PC-3 (cell line): ENCODE results near the gene RSAD2.

Experiments
- CTCF ChIP-seq: fragments of 300-600 bp; sonication (generic); conservative IDR thresholded peaks from 2 replicates; pipeline ENCODE4 v1.5.1; 2017; ENCODE audit warnings: antibody characterized with exemption, low read depth, mild to moderate bottlenecking, low read length
- EZH2 ChIP-seq: fragments of 300-600 bp; sonication (generic); IDR thresholded peaks from one replicate; pipeline ENCODE4 v1.6.1; 2017; ENCODE audit warnings: antibody characterized with exemption, mild to moderate bottlenecking, low read length; ENCODE audit not compliant: unreplicated experiment

GRCh38 chr2:6846967-6847681 lies 30.5 kb upstream of the RSAD2 start:
- no peak for TF ChIP-seq CTCF
- TF ChIP-seq EZH2: no peak
